ENCODE results near the gene FRAS1.
"Not testable (repeated sequence)": the region's sequence is repeated elsewhere in the genome, so short reads cannot be mapped to it uniquely, and the experiment has no call there.

The FRAS1 gene

DNA sequence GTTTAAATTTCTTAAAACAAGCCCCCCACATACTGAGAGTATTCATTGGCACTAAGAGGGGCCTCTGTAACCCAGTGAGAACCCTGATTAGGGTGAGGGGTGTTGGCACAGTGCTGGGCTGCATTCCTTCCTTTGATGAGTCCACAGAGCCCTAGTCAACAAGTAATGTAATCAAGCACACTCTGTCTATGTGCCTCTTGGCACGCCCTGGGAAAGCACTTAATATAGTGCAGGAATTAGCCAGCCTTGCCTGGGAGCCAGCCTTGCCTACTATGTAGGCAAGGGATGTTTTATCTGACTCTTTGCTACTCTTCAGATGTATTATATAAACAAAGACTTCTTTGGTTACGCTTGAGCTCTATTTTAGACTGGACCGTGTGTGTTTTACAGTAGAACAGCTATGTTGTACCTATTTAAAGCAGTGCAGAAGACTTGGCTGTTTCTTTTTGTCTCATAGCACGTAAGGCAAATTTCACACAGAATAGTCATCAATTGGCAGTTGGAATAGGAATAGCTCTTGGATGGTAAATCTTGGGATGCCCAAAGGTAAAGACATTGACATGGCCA, 64.3 kb downstream of the FRAS1 start:
- Histone ChIP-seq H3K4me3 (ENCODE audit: low read depth in 1 of 2, low read length in 1 of 2) (no peak overlapping the region), H3K9me3 (no peaks in the 10 kb centered on the region), H3K36me3 (no peaks in the 10 kb centered on the region), H3K27me3 (no peaks in the 10 kb centered on the region), H3K27ac (no peak overlapping the region), H3K4me1 (ENCODE audit: control insufficient read depth in 1 of 2, insufficient read depth in 1 of 2, low read depth in 1 of 2, low read length in 1 of 2) (no peaks in the 10 kb centered on the region)
- TF ChIP-seq, protein P1, sequence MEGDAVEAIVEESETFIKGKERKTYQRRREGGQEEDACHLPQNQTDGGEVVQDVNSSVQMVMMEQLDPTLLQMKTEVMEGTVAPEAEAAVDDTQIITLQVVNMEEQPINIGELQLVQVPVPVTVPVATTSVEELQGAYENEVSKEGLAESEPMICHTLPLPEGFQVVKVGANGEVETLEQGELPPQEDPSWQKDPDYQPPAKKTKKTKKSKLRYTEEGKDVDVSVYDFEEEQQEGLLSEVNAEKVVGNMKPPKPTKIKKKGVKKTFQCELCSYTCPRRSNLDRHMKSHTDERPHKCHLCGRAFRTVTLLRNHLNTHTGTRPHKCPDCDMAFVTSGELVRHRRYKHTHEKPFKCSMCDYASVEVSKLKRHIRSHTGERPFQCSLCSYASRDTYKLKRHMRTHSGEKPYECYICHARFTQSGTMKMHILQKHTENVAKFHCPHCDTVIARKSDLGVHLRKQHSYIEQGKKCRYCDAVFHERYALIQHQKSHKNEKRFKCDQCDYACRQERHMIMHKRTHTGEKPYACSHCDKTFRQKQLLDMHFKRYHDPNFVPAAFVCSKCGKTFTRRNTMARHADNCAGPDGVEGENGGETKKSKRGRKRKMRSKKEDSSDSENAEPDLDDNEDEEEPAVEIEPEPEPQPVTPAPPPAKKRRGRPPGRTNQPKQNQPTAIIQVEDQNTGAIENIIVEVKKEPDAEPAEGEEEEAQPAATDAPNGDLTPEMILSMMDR (IDR thresholded peaks at IDR 0.05): no peak

DNA sequence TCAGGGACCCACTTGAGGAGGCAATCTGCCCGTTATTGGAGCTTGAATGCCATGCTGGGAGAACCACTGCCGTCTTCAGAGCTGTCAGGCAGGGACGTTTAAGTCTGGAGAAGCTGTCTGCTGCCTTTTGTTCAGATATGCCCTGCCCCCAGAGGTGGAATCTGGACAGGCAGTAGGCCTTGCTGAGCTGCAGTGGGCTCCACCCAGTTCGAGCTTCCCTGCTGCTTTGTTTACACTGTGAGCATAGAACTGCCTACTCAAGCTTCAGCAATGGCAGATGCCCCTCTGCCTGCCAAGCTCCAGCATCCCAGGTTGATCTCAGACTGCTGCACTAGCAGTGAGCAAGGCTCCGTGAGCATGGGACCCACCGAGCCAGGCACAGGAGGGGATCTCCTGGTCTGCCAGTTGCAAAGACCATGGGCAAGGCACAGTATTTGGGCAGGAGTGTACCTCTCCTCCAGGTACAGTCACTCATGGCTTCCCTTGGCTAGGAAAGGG, 68.8 kb downstream of the FRAS1 start:
- H3K36me3 ChIP-seq; H3K4me1 ChIP-seq (ENCODE audit: control insufficient read depth in 1 of 2, insufficient read depth in 1 of 2, low read depth in 1 of 2, low read length in 1 of 2); H3K9me3 ChIP-seq; H3K27me3 ChIP-seq; H3K4me3 ChIP-seq (ENCODE audit: low read depth in 1 of 2, low read length in 1 of 2); H3K27ac ChIP-seq: not testable (repeated sequence)

DNA sequence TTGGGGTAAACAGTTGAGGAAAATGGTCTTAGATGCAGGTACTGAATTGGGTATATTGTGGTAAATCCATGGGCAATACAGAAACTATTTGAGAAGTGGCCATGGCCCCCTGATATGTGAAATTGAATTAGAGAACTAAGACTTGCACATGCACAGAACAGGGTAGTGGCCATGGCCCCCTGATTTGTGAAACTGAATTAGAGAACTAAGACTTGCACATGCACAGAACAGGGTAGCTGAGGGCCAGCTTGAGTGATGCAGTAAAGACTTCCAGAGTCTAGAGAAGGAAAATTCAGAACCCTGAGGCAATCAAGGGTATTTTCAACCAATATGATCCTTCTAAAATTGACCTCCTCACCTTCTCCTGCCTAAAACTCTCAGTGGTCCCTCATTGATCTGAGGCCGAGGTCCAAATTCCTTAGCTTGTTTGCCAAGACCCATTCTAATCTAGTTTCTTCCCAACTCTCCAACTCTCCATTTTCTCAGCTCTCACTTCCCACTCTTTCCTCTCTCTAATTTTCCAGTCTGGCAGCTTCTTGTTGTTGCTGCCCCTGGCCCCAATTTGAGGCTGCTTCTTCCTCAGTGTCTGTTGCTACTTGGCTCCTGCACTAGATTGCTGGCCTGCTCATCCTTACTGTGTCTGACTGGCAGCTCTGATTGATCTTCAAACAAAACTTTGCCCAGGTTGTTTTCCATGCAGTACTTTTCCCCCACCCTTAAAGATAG, 72.4 kb downstream of the FRAS1 start:
- no peaks in the 10 kb centered on the region for H3K9me3 ChIP-seq

DNA sequence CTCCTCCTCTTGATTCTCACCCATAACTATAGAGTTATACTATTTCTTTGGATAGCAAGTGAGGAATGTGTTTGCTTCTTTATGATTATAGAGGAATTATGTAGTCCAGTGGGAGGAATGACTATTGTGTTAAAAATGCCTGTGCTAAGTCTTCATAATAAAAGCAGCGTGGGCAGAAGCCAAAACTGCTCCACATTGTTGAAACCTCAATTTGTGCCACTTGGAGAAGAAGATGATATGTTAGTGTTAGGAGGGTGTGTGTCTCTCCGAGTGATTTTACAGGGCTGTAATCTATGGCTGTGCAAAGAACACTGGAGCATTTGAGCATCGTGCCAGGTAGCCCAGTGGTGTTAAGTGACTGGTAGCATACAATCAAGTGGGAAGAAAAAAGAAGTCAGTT, 74.3 kb downstream of the FRAS1 start:
- Histone ChIP-seq H3K4me1 (ENCODE audit: control insufficient read depth in 1 of 2, insufficient read depth in 1 of 2, low read depth in 1 of 2, low read length in 1 of 2) (no peaks in the 10 kb centered on the region), H3K27ac (no peak overlapping the region)
- TF ChIP-seq, protein P1 (IDR thresholded peaks at IDR 0.05): no peak

More for the DNA sequence above, 72.4 kb downstream of the FRAS1 start:
- Histone ChIP-seq H3K27ac (no peak overlapping the region), H3K4me1 (ENCODE audit: control insufficient read depth in 1 of 2, insufficient read depth in 1 of 2, low read depth in 1 of 2, low read length in 1 of 2) (no peaks in the 10 kb centered on the region), H3K36me3 (no peaks in the 10 kb centered on the region), H3K4me3 (ENCODE audit: low read depth in 1 of 2, low read length in 1 of 2) (no peak overlapping the region), H3K27me3 (no peaks in the 10 kb centered on the region)
- TF ChIP-seq, protein P1 (IDR thresholded peaks at IDR 0.05): no peak

DNA sequence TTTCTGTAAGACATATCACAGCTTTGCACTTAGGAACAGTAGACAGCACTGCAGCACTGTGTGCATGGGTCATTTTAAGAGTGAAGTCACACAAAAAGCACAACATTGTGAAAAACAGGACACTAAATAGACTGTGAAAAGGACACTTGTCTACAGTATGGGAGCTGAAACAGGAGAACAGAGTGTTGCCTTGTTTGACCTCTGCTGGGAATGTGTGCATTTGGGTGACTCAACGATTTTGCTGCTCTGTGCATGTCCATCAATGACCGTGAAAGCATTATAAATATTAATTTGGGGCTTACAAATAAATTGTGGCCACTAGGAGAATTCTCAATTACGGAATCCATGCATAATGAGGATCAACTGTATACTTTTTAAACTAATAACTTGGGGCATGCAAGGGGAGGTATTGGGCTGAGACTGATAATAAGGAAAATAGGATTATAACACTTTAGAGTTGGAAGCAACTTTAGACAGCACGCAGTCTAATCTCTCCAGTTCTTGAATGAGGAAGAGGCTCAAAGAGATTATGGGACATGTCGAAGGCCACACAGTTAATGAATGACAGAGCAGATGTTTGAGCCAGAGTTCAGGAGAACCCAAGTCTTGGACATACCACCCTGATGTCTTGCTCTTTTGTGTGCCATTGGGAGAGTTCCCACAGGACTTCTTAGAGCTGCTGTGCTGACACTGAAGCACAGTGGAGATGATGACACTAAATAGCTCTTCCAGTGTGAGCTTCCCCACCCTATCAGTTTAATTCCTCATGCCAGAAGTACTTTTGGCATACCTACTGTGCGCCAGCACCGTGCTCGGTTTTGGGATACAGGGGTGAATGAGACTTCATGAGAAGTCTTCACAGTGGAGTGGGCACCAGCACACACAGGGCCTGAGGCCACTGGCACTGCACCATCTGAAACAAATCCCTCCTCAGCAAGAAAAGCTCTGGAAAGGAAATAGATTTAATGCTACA, 79.3 kb downstream of the FRAS1 start:
- Histone ChIP-seq H3K27me3 (no peaks in the 10 kb centered on the region), H3K36me3 (no peaks in the 10 kb centered on the region), H3K4me3 (ENCODE audit: low read depth in 1 of 2, low read length in 1 of 2) (no peak overlapping the region), H3K27ac (no peak overlapping the region), H3K9me3 (no peaks in the 10 kb centered on the region), H3K4me1 (ENCODE audit: control insufficient read depth in 1 of 2, insufficient read depth in 1 of 2, low read depth in 1 of 2, low read length in 1 of 2) (no peaks in the 10 kb centered on the region)
- TF ChIP-seq, protein P1 (IDR thresholded peaks at IDR 0.05): no peak

More for the DNA sequence above, 74.3 kb downstream of the FRAS1 start:
- Histone ChIP-seq H3K36me3 (no peaks in the 10 kb centered on the region), H3K9me3 (no peaks in the 10 kb centered on the region), H3K4me3 (ENCODE audit: low read depth in 1 of 2, low read length in 1 of 2) (no peak overlapping the region), H3K27me3 (no peaks in the 10 kb centered on the region)
